Stimulated activated CD4-positive, alpha-beta T cell treated with anti-CD3 and anti-CD28 coated beads, Interleukin-15, amount 100 ng/mL, for 48 hours (primary cell): ENCODE measurements around the gene PPP2R2B.

Experiments used
- DNase-seq, 2 donors: peaks; one replicate each; pipeline ENCODE4 v3.0.0-alpha.2; 2020; ENCODE audit warnings: low read depth in 2 of 2

The PPP2R2B gene

GRCh38 chr5:146653560-146653959 is 225.0 kb downstream of the PPP2R2B start:
- DNase-seq: no peak

- no peak for DNase-seq
Measured at GRCh38 chr5:146652547-146652946, 226.0 kb downstream of the PPP2R2B start.

- DNase-seq: no peak
Measured at GRCh38 chr5:146647656-146648199, 230.8 kb downstream of the PPP2R2B start.

- no peak for DNase-seq
Measured at GRCh38 chr5:146646441-146646840, 232.1 kb downstream of the PPP2R2B start.

- DNase-seq: no peak
Measured at GRCh38 chr5:146645342-146645741, 233.2 kb downstream of the PPP2R2B start.

GRCh38 chr5:146644831-146645230 is 233.7 kb downstream of the PPP2R2B start:
- DNase-seq: no peak

GRCh38 chr5:146643776-146644175 is 234.8 kb downstream of the PPP2R2B start:
- DNase-seq: no peak

GRCh38 chr5:146642410-146642809 is 236.1 kb downstream of the PPP2R2B start:
- DNase-seq: no peak

- no peak for DNase-seq
Measured at GRCh38 chr5:146641941-146642340, 236.6 kb downstream of the PPP2R2B start.

GRCh38 chr5:146640285-146640896 is 238.2 kb downstream of the PPP2R2B start:
- DNase-seq: no peak

- no peak for DNase-seq
Measured at GRCh38 chr5:146635443-146635842, 243.1 kb downstream of the PPP2R2B start.

- DNase-seq: no peak
Measured at GRCh38 chr5:146633323-146633764, 245.2 kb downstream of the PPP2R2B start.

- DNase-seq: no peak
Measured at GRCh38 chr5:146632620-146633322, 245.8 kb downstream of the PPP2R2B start.

GRCh38 chr5:146630472-146630871 is 248.1 kb downstream of the PPP2R2B start:
- DNase-seq: no peak

GRCh38 chr5:146628950-146629349 is 249.6 kb downstream of the PPP2R2B start:
- no peak for DNase-seq

- DNase-seq: no peak
Measured at GRCh38 chr5:146626936-146627335, 251.6 kb downstream of the PPP2R2B start.

GRCh38 chr5:146624179-146624578 is 254.4 kb downstream of the PPP2R2B start:
- DNase-seq: no peak

GRCh38 chr5:146623666-146624065 is 254.9 kb downstream of the PPP2R2B start:
- no peak for DNase-seq

GRCh38 chr5:146623009-146623408 is 255.5 kb downstream of the PPP2R2B start:
- DNase-seq: no peak

GRCh38 chr5:146622391-146622790 is 256.2 kb downstream of the PPP2R2B start:
- no peak for DNase-seq

GRCh38 chr5:146620669-146621051 is 257.9 kb downstream of the PPP2R2B start:
- DNase-seq: no peak

GRCh38 chr5:146620031-146620668 is 258.4 kb downstream of the PPP2R2B start:
- DNase-seq: no peak

- DNase-seq: no peak
Measured at GRCh38 chr5:146618434-146618833, 260.1 kb downstream of the PPP2R2B start.
